GM12872 (cell line): ENCODE measurements around the gene HACD2.
A peak's percentile ranks its signal among the peaks of the same experiment; 100 is the strongest.

Source experiments
- CTCF ChIP-seq: IDR thresholded peaks from 3 replicates; pipeline ENCODE4 v1.5.1; 2011; ENCODE audit warnings: low read depth, mild to moderate bottlenecking, low read length, moderate library complexity; ENCODE audit not compliant: insufficient read depth

The HACD2 gene

GRCh38 chr3:123503203-123503602 lies 81.7 kb downstream of the HACD2 start:
- TF ChIP-seq CTCF: no peak

GRCh38 chr3:123499322-123499721 lies 85.5 kb downstream of the HACD2 start:
- no peak for TF ChIP-seq CTCF

- TF ChIP-seq CTCF: no peak
Measured at GRCh38 chr3:123498761-123499160, 86.1 kb downstream of the HACD2 start.

GRCh38 chr3:123493912-123494311 lies 90.9 kb downstream of the HACD2 start:
- no peak for TF ChIP-seq CTCF

- TF ChIP-seq CTCF: no peak
Measured at GRCh38 chr3:123491966-123492587, 92.8 kb downstream of the HACD2 start.

- peak; percentile 88 for TF ChIP-seq CTCF
Measured at GRCh38 chr3:123489400-123490004, 95.4 kb downstream of the HACD2 start.

GRCh38 chr3:123488645-123489347 lies 96.1 kb downstream of the HACD2 start:
- no peak for TF ChIP-seq CTCF
